GM12878 (cell line): ENCODE measurements around the gene SPON2. TPM values are rescaled to one million over a fixed set of nuclear protein-coding genes. Genes with fewer than 3 reads are reported as not detected.

ENCODE experiments used
- ATAC-seq: fragments of 200-7000 bp; cut with Tn5 transposase; 3 replicates; pipeline ENCODE4 v1.9.1; 2020; ENCODE audit warnings: mild to moderate bottlenecking, moderate library complexity
- BruUV-seq: library from RNA; stranded (reverse); fragments of 400-500 nt; replicated peaks from 2 replicates; lab custom pipeline; 2021; lab: Mats Ljungman, UMichigan
- CTCF ChIA-PET: fragments of 300-600 bp; sonication (Branson Sonifier 250); formaldehyde crosslinking; extraction: SDS; loops from one replicate; lab custom pipeline; 2021; ENCODE audit warnings: inconsistent platforms; lab: Yijun Ruan, JAX
- POLR2A ChIA-PET: fragments of 350-600 bp; formaldehyde crosslinking; extraction: SDS; loops from one replicate; lab custom pipeline; 2021; ENCODE audit warnings: inconsistent platforms; lab: Charles Lee
- RAD21 ChIA-PET: fragments of 300-600 bp; sonication (Branson Sonifier 250); formaldehyde crosslinking; loops from one replicate; lab custom pipeline; 2023; ENCODE audit warnings: antibody characterized with exemption; ENCODE audit not compliant: unreplicated experiment; lab: Charles Lee
- SMC1A ChIA-PET: fragments of 300-600 bp; sonication (Branson Sonifier 250); formaldehyde crosslinking; loops from one replicate; lab custom pipeline; 2023; ENCODE audit not compliant: unreplicated experiment, uncharacterized antibody; lab: Charles Lee
- DNase-seq: peaks from one replicate; pipeline ENCODE4 v3.0.0-alpha.2; 2011; ENCODE audit warnings: low read depth, low spot score
- FAIRE-seq: peaks from 3 replicates; lab custom pipeline; 2011; peaks lifted over from hg19 to GRCh38; lab: Jason Lieb, UNC
- H2AFZ ChIP-seq: 2 replicates; pipeline ENCODE4 v1.6.0; 2011; ENCODE audit warnings: low read depth, low read length, control low read depth; ENCODE audit not compliant: control insufficient read depth
- H3K27ac ChIP-seq: 2 replicates; pipeline ENCODE4 v1.5.1; 2011; ENCODE audit warnings: control low read depth; ENCODE audit not compliant: control insufficient read depth, insufficient read depth
- H3K27me3 ChIP-seq, 2 experiments: replicated peaks in 1 of 2; 2 replicates each; pipeline versions ENCODE4 v1.6.0 to v1.6.1; 2011; ENCODE audit warnings: low read length in 1 of 2; ENCODE audit not compliant: control insufficient read depth in 2 of 2, insufficient read depth in 2 of 2
- H3K36me3 ChIP-seq, 2 experiments: 2 replicates each; pipeline ENCODE4 v1.5.1; 2011; ENCODE audit warnings: low read length in 1 of 2; ENCODE audit not compliant: control insufficient read depth in 2 of 2, insufficient read depth in 2 of 2
- H3K4me1 ChIP-seq: 2 replicates; pipeline ENCODE4 v1.6.1; 2011; ENCODE audit warnings: mild to moderate bottlenecking, low read length, moderate library complexity, mixed read lengths; ENCODE audit not compliant: control insufficient read depth, insufficient read depth
- H3K4me2 ChIP-seq: 2 replicates; pipeline ENCODE4 v1.6.0; 2011; ENCODE audit warnings: control low read depth; ENCODE audit not compliant: control insufficient read depth, insufficient read depth
- H3K4me3 ChIP-seq: fragments of 200-600 bp; sonication (generic); 2 replicates; pipeline ENCODE4 v1.5.1; 2016
- H3K79me2 ChIP-seq: 2 replicates; pipeline ENCODE4 v1.6.0; 2011; ENCODE audit warnings: low read length; ENCODE audit not compliant: control insufficient read depth, insufficient read depth
- H3K9ac ChIP-seq: 2 replicates; pipeline ENCODE4 v1.8.0; 2011; ENCODE audit warnings: low read length, control low read depth, mixed read lengths; ENCODE audit not compliant: control insufficient read depth, insufficient read depth
- H3K9me3 ChIP-seq: replicated peaks from 3 replicates; pipeline ENCODE4 v1.5.1; 2011; ENCODE audit warnings: mild to moderate bottlenecking, low read length; ENCODE audit not compliant: control insufficient read depth, insufficient read depth
- H4K20me1 ChIP-seq: 2 replicates; pipeline ENCODE4 v1.6.0; 2011; ENCODE audit not compliant: control insufficient read depth, insufficient read depth
- ATF7 ChIP-seq: fragments of 450-650 bp; IDR thresholded peaks from 2 replicates; pipeline ENCODE4 v1.6.1; 2016; ENCODE audit warnings: low read depth, mild to moderate bottlenecking
- BACH1 ChIP-seq: fragments of 450-650 bp; IDR thresholded peaks from 2 replicates; pipeline ENCODE4 v1.6.1; 2017; ENCODE audit warnings: mild to moderate bottlenecking, borderline replicate concordance
- BHLHE40 ChIP-seq, 2 experiments: fragments of 450-650 bp in 1 of 2; IDR thresholded peaks; 2 replicates each; pipeline ENCODE4 v1.6.1; 2011 to 2017; ENCODE audit warnings: low read depth in 2 of 2, borderline replicate concordance in 1 of 2, improper control_type of control experiment in 1 of 2, low read length in 1 of 2, mild to moderate bottlenecking in 1 of 2
- BMI1 ChIP-seq: fragments of 450-650 bp; IDR thresholded peaks from 2 replicates; pipeline ENCODE4 v1.6.1; 2016; ENCODE audit warnings: mild to moderate bottlenecking, moderate library complexity, borderline replicate concordance
- CEBPZ ChIP-seq: fragments of 150-350 bp; IDR thresholded peaks from 2 replicates; pipeline ENCODE4 v1.6.1; 2016; ENCODE audit warnings: low read depth, low read length
- CREM ChIP-seq: IDR thresholded peaks from 2 replicates; pipeline ENCODE4 v1.6.1; 2014; ENCODE audit warnings: antibody characterized with exemption, low read depth
- HCFC1 ChIP-seq: fragments of 150-350 bp; IDR thresholded peaks from 2 replicates; pipeline ENCODE4 v1.6.1; 2014; ENCODE audit warnings: low read length
- KDM1A ChIP-seq: fragments of 200-600 bp; sonication (generic); IDR thresholded peaks from 2 replicates; pipeline ENCODE4 v1.6.1; 2016; ENCODE audit warnings: borderline replicate concordance
- KLF5 ChIP-seq: fragments of 450-650 bp; IDR thresholded peaks from 2 replicates; pipeline ENCODE4 v1.6.1; 2014; ENCODE audit warnings: mild to moderate bottlenecking; ENCODE audit not compliant: partially characterized antibody
- PBX3 ChIP-seq: IDR thresholded peaks from 2 replicates; pipeline ENCODE4 v1.6.1; 2011; ENCODE audit warnings: mild to moderate bottlenecking, low read depth, low read length, moderate library complexity; ENCODE audit not compliant: insufficient replicate concordance
- PML ChIP-seq: IDR thresholded peaks from 2 replicates; pipeline ENCODE4 v1.6.1; 2012; ENCODE audit warnings: low read length, inconsistent platforms
- POLR2AphosphoS2 ChIP-seq: IDR thresholded peaks from 2 replicates; pipeline ENCODE4 v1.6.1; 2011; ENCODE audit warnings: low read depth, mild to moderate bottlenecking, low read length, improper control_type of control experiment, moderate library complexity
- RB1 ChIP-seq: fragments of 450-650 bp; formaldehyde crosslinking; IDR thresholded peaks from 2 replicates; pipeline ENCODE4 v1.6.1; 2017; ENCODE audit warnings: mild to moderate bottlenecking, borderline replicate concordance
- SIN3A ChIP-seq: IDR thresholded peaks from 2 replicates; pipeline ENCODE4 v1.6.1; 2012; ENCODE audit warnings: low read depth, low read length, improper control_type of control experiment
- SP1 ChIP-seq: IDR thresholded peaks from one replicate; pipeline ENCODE4 v1.6.1; 2011; ENCODE audit warnings: low read depth, low read length
- TARDBP ChIP-seq: IDR thresholded peaks from 2 replicates; pipeline ENCODE4 v1.6.1; 2016; ENCODE audit warnings: borderline replicate concordance
- ZBTB4 ChIP-seq: fragments of 450-650 bp; formaldehyde crosslinking; IDR thresholded peaks from 2 replicates; pipeline ENCODE4 v1.4.0; 2022; ENCODE audit warnings: mild to moderate bottlenecking, moderate library complexity
- WGBS: methylation state at CpG from one replicate; pipeline ENCODE4 v1.1.6; 2016; ENCODE audit warnings: low lambda C conversion rate; ENCODE audit not compliant: insufficient replicate concordance, insufficient coverage; ENCODE audit errors: missing lambda C conversion rate; 5-methylcytosine and 5-hydroxymethylcytosine counted together
- in situ Hi-C: fragments of 300-500 bp; cut with MboI; formaldehyde crosslinking; loops from 9 replicates; pipeline ENCODE4 v1.14.3; 2018; ENCODE audit warnings: mixed read lengths
- intact Hi-C: fragments of 100-400 bp; cut with micrococcal nuclease; formaldehyde crosslinking; loops from one replicate; pipeline ENCODE4 v1.14.2; 2022; ENCODE audit not compliant: unreplicated experiment
- polyA plus RNA-seq, 11 experiments: library from polyadenylated mRNA; depleted of rRNA in 4 of 11; unstranded in 6 of 11; stranded (reverse) in 5 of 11; fragments of >200 nt; fragmentation: Nextera tagmentation in 4 of 11; fragmentation: Illumina TruSeq in 1 of 11; extraction: Ambion mirVana in 4 of 11; extraction: Trizol in 1 of 11; gene quantifications; 1 replicate in 1 of 11; 2 replicates in 10 of 11; pipeline versions ENCODE4 v1.2.1 to v1.2.3, GENCODE V29; 2011 to 2016; ENCODE audit warnings: inconsistent platforms in 2 of 11, missing spikeins in 2 of 11, low read depth in 1 of 11
- total RNA-seq, 4 experiments: library from RNA; depleted of rRNA in 3 of 4; stranded (reverse); fragments of >200 nt in 3 of 4; fragmentation: Illumina TruSeq in 1 of 4; extraction: Trizol in 1 of 4; gene quantifications; 2 replicates each; pipeline versions ENCODE4 v1.2.1 to v1.2.3, GENCODE V29; 2013 to 2021

SPON2 gene
- total and polyA plus RNA-seq, 10 of the 15 experiments (the other 5 are each of a cell fraction or from before 2014, with no cell fraction given), result 1.1 to 11.2 (median 7.3) TPM

- POLR2A ChIA-PET, result interaction anchor here (0.5 to 0.9 kb wide), 2 partner anchors 117 to 209 kb away, joined by 3 to 4 read pairs; partner anchors contain the start of gene UVSSA
- Histone ChIP-seq H3K27me3 (no peaks in the 10 kb centered on the region), H2AFZ (peak overlapping the region; percentile 85), H3K9ac (no peak overlapping the region), H3K9me3 (no peaks in the 10 kb centered on the region; the same call in 1 of the 3 replicates), H3K4me3 (no peak overlapping the region), H3K4me2 (peak overlapping the region; percentile 31; the same call in 1 of the 2 replicates), H3K36me3 (no peaks in the 10 kb centered on the region), H3K79me2 (no peaks in the 10 kb centered on the region), H3K4me1 (no peaks in the 10 kb centered on the region; the same call in none of the 2 replicates), H4K20me1 (no peaks in the 10 kb centered on the region), H3K27ac (no peak overlapping the region)
- CTCF ChIA-PET, result interaction anchor here (0.6 to 2.0 kb wide), 6 partner anchors 21 to 208 kb away, joined by 3 to 17 read pairs (median 4); partner anchors contain the start of genes MAEA and UVSSA
- intact Hi-C loops (no loop called here), in situ Hi-C loops (no loop called here)
- no peak for ATAC-seq
- FAIRE-seq, result no peak
- DNase-seq, result no peak
- BruUV-seq, result no TSS peak
- RAD21 ChIA-PET, result interaction anchor here (0.9 to 1.5 kb wide), 5 partner anchors 25 to 215 kb away, joined by 3 to 13 read pairs (median 4); partner anchors contain the start of genes CTBP1 and UVSSA
- WGBS, result 87% methylated on average over 2 of the region's 2 CpGs
- SMC1A ChIA-PET, result interaction anchor here (0.9 to 2.9 kb wide), 12 partner anchors 11 to 250 kb away, joined by 3 to 17 read pairs (median 4); no protein-coding TSS in a partner anchor
- TF ChIP-seq ATF7 (no peak), TARDBP (no peak), BMI1 (no peak), CEBPZ (no peak), SIN3A (no peak), POLR2AphosphoS2 (no peak), CREM (no peak), BHLHE40 (IDR thresholded peaks at IDR 0.05; ENCODE audit: borderline replicate concordance in 1 of 2, low read depth in 2 of 2, low read length in 1 of 2) (no peak), HCFC1 (no peak), PBX3 (no peak), SP1 (no peak), RB1 (no peak), ZBTB4 (no peak), KDM1A (no peak), BACH1 (no peak), PML (no peak), KLF5 (no peak)
Observed at GRCh38 chr4:1137850-1138249, 34.5 kb downstream of the SPON2 start.
